ENCODE data around the gene FSTL3.
A peak's percentile ranks its signal among the peaks of the same experiment; 100 is the strongest.
"Not testable (repeated sequence)": the region's sequence is repeated elsewhere in the genome, so short reads cannot be mapped to it uniquely, and the experiment has no call there.

The FSTL3 gene

DNA sequence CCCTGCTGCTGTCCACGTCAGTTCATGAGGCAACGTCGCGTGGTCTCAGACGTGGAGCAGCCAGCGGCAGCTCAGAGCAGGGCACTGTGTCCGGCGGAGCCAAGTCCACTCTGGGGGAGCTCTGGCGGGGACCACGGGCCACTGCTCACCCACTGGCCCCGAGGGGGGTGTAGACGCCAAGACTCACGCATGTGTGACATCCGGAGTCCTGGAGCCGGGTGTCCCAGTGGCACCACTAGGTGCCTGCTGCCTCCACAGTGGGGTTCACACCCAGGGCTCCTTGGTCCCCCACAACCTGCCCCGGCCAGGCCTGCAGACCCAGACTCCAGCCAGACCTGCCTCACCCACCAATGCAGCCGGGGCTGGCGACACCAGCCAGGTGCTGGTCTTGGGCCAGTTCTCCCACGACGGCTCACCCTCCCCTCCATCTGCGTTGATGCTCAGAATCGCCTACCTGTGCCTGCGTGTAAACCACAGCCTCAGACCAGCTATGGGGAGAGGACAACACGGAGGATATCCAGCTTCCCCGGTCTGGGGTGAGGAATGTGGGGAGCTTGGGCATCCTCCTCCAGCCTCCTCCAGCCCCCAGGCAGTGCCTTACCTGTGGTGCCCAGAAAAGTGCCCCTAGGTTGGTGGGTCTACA lies 6.6 kb downstream of the FSTL3 start:
- no peak for DNase-seq (ENCODE audit: low spot score)

DNA sequence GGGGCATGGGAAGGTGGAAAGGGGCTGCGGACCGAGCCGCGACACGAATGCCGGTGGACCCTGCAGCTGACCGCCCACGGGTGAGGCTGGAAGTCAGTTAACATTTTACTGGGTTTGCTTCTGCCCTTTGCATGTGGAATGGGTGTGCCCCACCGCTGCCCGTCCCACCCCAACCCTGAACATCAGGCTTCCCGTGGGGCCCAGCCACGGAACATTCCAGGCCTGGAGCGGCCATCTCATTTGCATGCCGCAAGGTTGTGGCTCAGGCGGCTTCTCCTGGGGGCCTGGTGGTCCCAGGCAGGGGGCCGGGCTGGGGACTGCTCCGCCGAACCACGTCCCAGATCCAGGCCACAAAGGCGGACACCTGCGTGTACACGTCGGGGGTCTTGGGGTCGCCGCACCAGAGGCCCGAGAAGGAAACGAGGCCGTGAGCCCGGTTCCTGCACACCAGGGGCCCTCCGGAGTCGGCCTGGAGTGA lies 9.3 kb downstream of the FSTL3 start:
- DNase-seq (ENCODE audit: low spot score), result no peak

- DNase-seq (ENCODE audit: low spot score), result no peak
Observed at GRCh38 chr19:686589-687297, 10.6 kb downstream of the FSTL3 start.

DNA sequence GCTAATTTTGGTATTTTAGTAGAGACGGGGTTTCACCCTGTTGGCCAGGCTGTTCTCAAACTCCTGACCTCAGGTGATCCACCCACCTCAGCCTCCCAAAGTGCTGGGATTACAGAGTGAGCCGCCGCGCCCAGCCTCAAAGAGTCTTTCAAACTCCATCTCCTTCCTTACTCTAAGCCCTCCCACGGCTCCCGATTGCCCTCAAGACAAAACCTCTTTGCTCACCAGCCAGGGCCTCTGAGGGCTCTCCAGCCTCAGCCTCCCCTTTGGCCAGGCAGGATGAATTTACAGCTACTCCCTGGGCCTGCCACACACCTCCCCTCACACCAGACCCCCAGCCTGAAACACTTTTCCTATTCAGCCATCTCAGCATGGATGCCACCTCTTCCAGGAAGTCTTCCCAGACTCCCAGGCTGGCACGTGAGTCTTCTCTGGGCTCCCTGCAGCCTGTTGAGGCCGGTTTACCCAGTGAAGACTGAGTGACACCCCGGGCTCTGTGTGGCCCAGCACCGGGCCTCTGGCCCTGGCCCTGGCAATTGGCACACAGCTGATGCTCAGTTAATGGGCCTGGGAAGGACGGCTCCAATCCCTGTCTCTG lies 11.5 kb downstream of the FSTL3 start:
- no peak for DNase-seq (ENCODE audit: low spot score)

DNA sequence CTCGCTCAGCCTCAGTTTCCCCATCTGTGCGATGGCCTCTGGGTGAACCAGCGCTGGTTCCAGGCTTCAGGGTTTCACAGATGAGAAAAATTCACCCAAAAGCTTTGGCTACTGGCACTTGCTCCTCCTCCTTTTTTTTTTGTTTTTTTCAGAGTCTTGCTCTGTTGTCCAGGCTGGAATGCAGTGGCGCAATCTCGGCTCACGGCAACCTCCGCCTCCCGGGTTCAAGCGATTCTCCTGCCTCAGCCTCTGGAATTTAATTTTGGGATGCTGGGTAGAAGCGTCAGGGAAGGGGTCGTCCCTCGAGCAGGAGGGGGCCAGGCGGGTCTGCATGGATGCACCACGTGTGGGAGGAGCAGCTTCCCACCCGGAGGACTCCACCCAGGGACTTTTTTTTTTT lies 12.0 kb downstream of the FSTL3 start:
- DNase-seq (ENCODE audit: low spot score), result no peak

GRCh38 chr19:688992-689391 lies 12.8 kb downstream of the FSTL3 start:
- DNase-seq (ENCODE audit: low spot score), result no peak

DNA sequence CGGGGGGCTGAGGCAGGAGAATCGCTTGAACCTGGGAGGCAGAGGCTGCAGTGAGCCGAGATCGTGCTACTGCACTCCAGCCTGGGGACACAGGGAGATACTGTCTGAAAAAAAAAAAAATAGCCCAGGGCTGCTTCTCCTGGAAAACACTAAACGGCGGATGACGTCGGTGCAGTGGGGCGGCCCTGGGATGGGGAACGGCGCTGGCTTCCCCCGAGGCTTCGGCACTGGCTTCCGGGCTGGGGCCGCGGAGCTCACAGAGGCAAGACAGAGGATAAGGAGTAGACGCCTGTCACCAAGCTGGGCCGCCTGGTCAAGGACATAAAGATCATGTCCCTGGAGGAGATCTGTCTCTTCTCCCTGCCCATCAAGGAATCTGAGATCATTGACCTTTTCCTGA lies 14.0 kb downstream of the FSTL3 start:
- DNase-seq (ENCODE audit: low spot score), result no peak

DNA sequence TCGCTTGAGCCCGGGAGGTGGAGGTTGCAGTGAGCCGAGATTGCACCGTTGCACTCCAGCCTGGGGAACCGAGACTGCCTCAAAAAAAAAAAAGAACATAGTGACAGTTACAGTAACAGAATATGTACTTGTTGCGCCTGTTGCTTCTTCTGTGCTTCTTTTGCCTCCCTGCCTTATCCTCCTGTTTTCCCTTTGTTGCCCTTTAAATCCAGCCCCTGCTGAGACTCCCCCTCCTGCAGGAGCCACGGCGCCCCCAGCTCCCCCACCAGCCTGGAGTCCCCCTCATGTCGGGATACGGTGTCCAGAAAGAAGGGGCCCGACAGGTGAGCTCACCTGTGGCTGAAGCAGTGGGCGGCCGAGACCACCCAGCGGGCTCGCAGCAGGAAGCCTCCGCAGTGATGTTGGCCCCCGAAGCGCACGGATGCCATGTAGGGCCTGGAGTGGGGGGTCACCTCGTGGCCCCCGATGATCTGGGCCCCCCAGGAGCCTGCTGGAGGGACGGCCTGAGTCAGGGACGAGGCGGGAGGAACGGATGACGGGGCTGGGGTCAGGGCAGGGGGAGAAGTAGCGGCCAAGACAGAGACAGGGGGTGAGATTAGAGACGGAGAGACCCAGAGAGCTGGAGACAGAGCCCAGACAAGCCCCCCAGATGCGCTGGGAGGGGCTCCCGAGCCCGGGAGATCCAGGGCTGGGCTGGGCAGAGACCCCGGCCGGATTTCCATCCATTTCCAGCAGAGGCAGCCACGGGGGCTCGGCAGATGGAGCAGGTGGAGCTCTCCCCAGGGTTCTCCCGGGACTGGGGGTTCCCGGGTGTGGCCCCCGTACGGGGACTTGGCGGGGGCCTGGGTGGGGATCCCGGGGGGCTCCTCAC lies 18.5 kb downstream of the FSTL3 start:
- DNase-seq (ENCODE audit: low spot score), result no peak

- no peak for DNase-seq (ENCODE audit: low spot score)
Observed at GRCh38 chr19:695352-695949, 19.3 kb downstream of the FSTL3 start, which contains the start of gene PRSS57. TSS of gene PRSS57 (minus strand) at chr19:695452. CDS start at chr19:695430, 22 bp downstream.

- DNase-seq (ENCODE audit: low spot score), result not testable (repeated sequence)
Observed at GRCh38 chr19:698529-698928, 22.3 kb downstream of the FSTL3 start.

- DNase-seq (ENCODE audit: low spot score), result not testable (repeated sequence)
Observed at GRCh38 chr19:699885-700284, 23.7 kb downstream of the FSTL3 start.

GRCh38 chr19:702847-703246 lies 26.7 kb downstream of the FSTL3 start:
- DNase-seq (ENCODE audit: low spot score), result not testable (repeated sequence)

DNA sequence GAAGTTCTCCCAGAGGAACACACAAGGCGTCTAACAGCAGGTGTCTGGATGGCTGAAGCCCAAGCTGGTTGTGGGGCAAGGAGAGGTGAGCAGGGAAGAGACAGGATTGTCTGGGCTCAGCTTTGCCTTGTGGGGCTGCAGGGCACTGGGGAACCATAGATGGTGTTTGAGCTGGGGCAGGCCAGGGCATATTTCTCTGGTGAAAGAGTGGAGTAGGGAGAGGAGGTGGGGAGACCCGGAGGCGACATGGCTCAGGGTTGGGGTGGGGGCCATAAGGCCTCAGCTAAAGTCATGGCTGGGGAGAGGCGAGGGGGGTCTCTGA lies 27.1 kb downstream of the FSTL3 start:
- no peak for DNase-seq (ENCODE audit: low spot score)

DNA sequence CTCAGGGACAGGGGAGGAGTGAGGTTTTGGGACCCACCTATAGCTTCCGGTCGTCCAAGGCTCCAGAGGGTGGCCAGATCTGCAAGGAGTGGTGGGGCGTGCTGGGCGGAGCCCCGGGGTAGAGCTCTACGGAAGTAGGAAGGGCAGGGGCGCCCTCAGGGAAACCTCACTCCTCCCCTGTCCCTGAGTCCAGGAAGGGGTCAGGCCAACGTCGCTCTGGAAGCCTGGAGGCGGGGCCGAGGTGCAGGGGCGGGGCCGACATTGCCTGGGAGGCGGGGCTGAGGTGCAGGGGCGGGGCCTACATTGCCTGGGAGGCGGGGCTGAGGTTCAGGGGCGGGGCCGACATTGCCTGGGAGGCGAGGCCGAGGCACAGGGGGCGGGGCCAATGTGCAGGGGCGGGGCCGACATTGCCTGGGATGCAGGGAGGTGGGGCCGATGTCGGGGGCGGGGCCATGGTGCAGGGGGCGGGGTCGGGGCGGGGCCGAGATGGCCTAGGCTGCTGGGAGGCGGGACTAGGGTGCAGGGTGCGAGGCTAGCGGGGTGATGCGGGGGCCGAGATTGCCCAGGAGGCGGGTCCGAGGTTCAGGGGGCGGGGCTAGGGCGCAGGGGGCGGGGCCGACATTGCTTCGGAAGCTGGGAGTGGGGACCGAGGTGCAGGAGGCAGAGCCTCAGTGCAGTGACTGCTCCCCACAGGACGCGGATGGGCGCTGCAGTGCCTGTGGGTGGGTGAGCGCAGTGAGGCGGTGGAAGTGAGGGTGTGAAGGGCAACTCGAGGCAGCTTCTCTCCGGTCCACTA lies 27.7 kb downstream of the FSTL3 start:
- peak; percentile 35 for DNase-seq (ENCODE audit: low spot score)

- DNase-seq (ENCODE audit: low spot score), result no peak
Observed at GRCh38 chr19:704447-704741, 28.2 kb downstream of the FSTL3 start.

- DNase-seq (ENCODE audit: low spot score), result peak; percentile 25
Observed at GRCh38 chr19:708154-709143, 32.3 kb downstream of the FSTL3 start, which contains the start of gene PALM. TSS of gene PALM (plus strand) at chr19:708935. CDS start at chr19:709147, 212 bp downstream.

DNA sequence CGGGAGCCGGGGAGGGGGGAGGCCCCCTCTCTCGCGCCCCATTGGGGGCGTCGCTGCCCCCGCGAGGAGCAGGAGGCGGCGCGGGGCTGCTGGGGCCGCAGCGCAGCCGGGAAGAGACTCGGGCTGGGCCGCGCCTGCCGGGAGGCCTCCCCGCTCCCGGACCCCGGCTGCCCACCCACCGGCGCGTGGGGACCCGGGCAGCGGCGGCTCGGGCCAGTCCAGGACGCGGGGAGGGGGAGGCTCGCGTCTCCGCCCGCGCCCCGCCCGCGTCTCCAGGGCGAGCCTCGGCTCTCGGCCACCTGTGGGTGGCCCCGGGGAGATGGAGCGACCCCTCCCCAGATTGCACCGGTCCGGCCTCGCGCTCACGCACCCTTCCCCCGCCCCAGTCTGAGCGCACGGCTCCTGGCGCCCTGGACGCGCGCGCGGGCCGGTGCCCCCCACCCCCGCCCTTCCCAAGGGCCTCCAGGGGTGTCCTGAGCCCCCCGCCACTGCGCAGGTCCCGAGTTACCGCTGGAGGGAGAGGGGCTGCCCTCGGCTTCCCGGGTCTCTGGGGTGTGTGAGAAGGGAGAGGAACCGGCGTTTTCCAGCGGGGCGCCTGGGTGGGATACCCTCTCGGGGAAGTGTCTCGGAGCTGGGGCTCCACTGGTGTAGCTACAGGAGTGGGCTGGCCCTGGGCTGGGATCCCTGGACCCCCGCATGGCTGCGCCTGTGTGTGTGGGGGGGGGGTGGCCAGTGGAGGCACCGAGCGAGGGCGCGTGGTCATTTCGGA lies 33.2 kb downstream of the FSTL3 start:
- no peak for DNase-seq (ENCODE audit: low spot score)

DNA sequence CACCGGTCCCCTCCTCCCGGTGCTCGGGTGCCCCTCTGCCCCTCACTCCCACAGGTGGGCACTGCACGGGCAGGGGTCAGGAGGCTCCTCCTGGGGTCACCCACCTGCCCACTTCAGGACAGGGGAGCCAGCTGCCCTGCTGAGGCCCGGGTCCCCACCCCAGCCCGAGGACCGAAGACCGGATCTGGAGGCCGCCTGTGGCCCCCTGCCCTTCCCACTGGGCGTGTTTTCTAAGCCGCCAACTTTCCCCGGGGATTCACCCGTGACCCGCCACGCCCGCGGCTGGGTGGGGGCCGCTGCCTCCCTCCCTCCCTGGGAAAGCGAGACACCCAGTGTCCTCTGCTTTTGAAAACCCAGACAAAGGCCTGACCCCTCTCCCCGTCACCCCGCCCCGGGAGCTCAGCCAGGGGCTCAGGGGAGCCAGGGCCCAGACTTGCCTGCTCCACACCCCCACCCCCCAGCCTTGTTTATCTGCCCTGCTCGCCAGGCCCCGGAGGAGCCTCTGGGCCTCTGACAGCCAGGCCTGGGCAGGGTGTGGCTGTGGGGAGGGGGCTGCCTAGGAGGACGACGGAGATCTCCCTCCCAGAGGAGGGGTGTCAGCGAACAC lies 33.9 kb downstream of the FSTL3 start:
- DNase-seq (ENCODE audit: low spot score), result no peak

DNA sequence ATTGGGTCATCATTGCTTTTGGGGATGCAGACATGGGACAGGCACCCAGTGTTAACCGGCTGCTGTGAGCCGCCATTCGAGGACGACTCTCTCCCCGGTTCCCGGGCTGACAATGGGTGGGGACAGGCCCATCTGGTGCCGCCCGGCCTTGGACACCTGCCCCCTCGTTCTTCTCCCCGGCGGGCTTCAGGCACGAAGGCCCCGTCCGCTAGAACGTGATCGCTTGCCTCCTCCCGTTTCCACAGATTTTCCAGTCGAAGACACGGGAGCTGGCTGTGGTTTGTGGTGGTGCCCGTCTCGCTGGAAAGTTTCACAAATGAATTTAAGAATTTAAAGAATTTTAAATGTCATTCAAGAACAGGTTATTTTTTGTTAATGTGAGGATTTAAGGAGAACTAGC lies 34.6 kb downstream of the FSTL3 start:
- peak; percentile 38 for DNase-seq (ENCODE audit: low spot score)
